HEK293 (cell line): ENCODE measurements around the gene CDK16.

Experiments used
- CTCF ChIA-PET: fragments of 350-600 bp; formaldehyde crosslinking; extraction: SDS; loops from one replicate; lab custom pipeline; 2021; ENCODE audit warnings: antibody characterized with exemption; lab: Yijun Ruan, JAX
- POLR2A ChIA-PET: fragments of 300-600 bp; formaldehyde crosslinking; extraction: SDS; loops from one replicate; lab custom pipeline; 2020; ENCODE audit warnings: antibody characterized with exemption, inconsistent platforms; lab: Yijun Ruan, JAX
- H3K27ac ChIP-seq: fragments of 200-500 bp; sonication (Bioruptor generic); 2 replicates; pipeline ENCODE4 v1.5.1; 2014; ENCODE audit warnings: low read depth, low read length, control low read depth, inconsistent platforms; ENCODE audit errors: extremely low read depth
- H3K36me3 ChIP-seq, 2 experiments: fragments of 200-500 bp in 1 of 2; sonication (Bioruptor generic) in 1 of 2; 1 replicate in 1 of 2; 2 replicates in 1 of 2; pipeline ENCODE4 v1.5.1; 2014 to 2017; ENCODE audit warnings: inconsistent platforms in 2 of 2, low read length in 2 of 2; ENCODE audit not compliant: control insufficient read depth in 2 of 2, insufficient read depth in 1 of 2
- H3K4me1 ChIP-seq: fragments of 200-500 bp; sonication (Bioruptor generic); 2 replicates; pipeline ENCODE4 v1.5.1; 2014; ENCODE audit warnings: mild to moderate bottlenecking, low read length, inconsistent platforms; ENCODE audit not compliant: control insufficient read depth, insufficient read depth
- H3K4me3 ChIP-seq: 2 replicates; pipeline ENCODE4 v1.5.1; 2011; ENCODE audit warnings: low read depth, mild to moderate bottlenecking, control low read depth, low read length, moderate library complexity
- H3K9me3 ChIP-seq: fragments of 200-500 bp; sonication (Bioruptor generic); 2 replicates; pipeline ENCODE4 v1.5.1; 2014; ENCODE audit warnings: low read depth, low read length, inconsistent platforms; ENCODE audit not compliant: control insufficient read depth, insufficient read depth
- GFI1B ChIP-seq: fragments of 450-650 bp; formaldehyde crosslinking; IDR thresholded peaks from 2 replicates; pipeline ENCODE4 v1.5.1; 2016; ENCODE audit warnings: missing biosample characterization, missing genetic modification characterization
- RBAK ChIP-seq: fragments of 450-650 bp; formaldehyde crosslinking; IDR thresholded peaks from 2 replicates; pipeline ENCODE4 v1.5.1; 2016; ENCODE audit warnings: missing biosample characterization, missing genetic modification characterization
- WT1 ChIP-seq: fragments of 450-650 bp; formaldehyde crosslinking; IDR thresholded peaks from 2 replicates; pipeline ENCODE4 v1.5.1; 2016; ENCODE audit warnings: missing biosample characterization, missing genetic modification characterization
- ZBTB10 ChIP-seq: fragments of 450-650 bp; formaldehyde crosslinking; IDR thresholded peaks from 2 replicates; pipeline ENCODE4 v1.5.1; 2016; ENCODE audit warnings: missing biosample characterization, missing genetic modification characterization
- ZBTB17 ChIP-seq: fragments of 450-650 bp; formaldehyde crosslinking; IDR thresholded peaks from 2 replicates; pipeline ENCODE4 v1.5.1; 2016; ENCODE audit warnings: missing biosample characterization, missing genetic modification characterization
- ZBTB44 ChIP-seq: fragments of 450-650 bp; IDR thresholded peaks from 2 replicates; pipeline ENCODE4 v1.5.1; 2018; ENCODE audit warnings: missing biosample characterization, mild to moderate bottlenecking, missing genetic modification characterization
- ZNF169 ChIP-seq: fragments of 450-650 bp; formaldehyde crosslinking; IDR thresholded peaks from 2 replicates; pipeline ENCODE4 v1.5.1; 2016; ENCODE audit warnings: missing biosample characterization, missing genetic modification characterization
- ZNF280D ChIP-seq: fragments of 450-650 bp; formaldehyde crosslinking; IDR thresholded peaks from 2 replicates; pipeline ENCODE4 v1.5.1; 2016; ENCODE audit warnings: missing biosample characterization, missing genetic modification characterization
- ZNF449 ChIP-seq: fragments of 450-650 bp; formaldehyde crosslinking; IDR thresholded peaks from 2 replicates; pipeline ENCODE4 v1.5.1; 2017; ENCODE audit warnings: missing biosample characterization, mild to moderate bottlenecking, missing genetic modification characterization, moderate library complexity
- ZNF561 ChIP-seq: fragments of 450-650 bp; IDR thresholded peaks from 2 replicates; pipeline ENCODE4 v1.5.1; 2018; ENCODE audit warnings: missing biosample characterization, missing genetic modification characterization, borderline replicate concordance
- ZNF571 ChIP-seq: fragments of 450-650 bp; formaldehyde crosslinking; IDR thresholded peaks from 2 replicates; pipeline ENCODE4 v1.5.0; 2017; ENCODE audit warnings: missing biosample characterization, missing genetic modification characterization
- ZNF639 ChIP-seq: fragments of 450-650 bp; formaldehyde crosslinking; IDR thresholded peaks from 2 replicates; pipeline ENCODE4 v1.5.1; 2016; ENCODE audit warnings: missing biosample characterization, missing genetic modification characterization
- ZSCAN18 ChIP-seq: fragments of 450-650 bp; formaldehyde crosslinking; IDR thresholded peaks from 2 replicates; pipeline ENCODE4 v1.5.1; 2016; ENCODE audit warnings: missing biosample characterization, missing genetic modification characterization
- ZSCAN30 ChIP-seq: fragments of 450-650 bp; IDR thresholded peaks from 2 replicates; pipeline ENCODE4 v1.5.1; 2018; ENCODE audit warnings: missing biosample characterization, mild to moderate bottlenecking, missing genetic modification characterization, moderate library complexity

CDK16 gene

GRCh38 chrX:47174846-47175587, 43.5 kb upstream of the CDK16 start:
- ChIA-PET POLR2A (interaction anchor here (0.6 kb wide), 1 partner anchor 300 kb away, joined by 3 read pairs; no protein-coding TSS in a partner anchor), CTCF (no interaction called here)
- Histone ChIP-seq H3K4me3 (no peak overlapping the region), H3K36me3 (peaks cover 12 to 99% of the 10 kb centered on the region in 2 experiments; a peak in 2 of 3 replicates), H3K27ac (no peak overlapping the region), H3K9me3 (no peaks in the 10 kb centered on the region), H3K4me1 (no peaks in the 10 kb centered on the region)
- TF ChIP-seq ZBTB44 (tag by site-specific recombination) (no peak), ZNF639 (tag by site-specific recombination) (no peak), GFI1B (tag by site-specific recombination) (no peak), ZNF169 (no peak), RBAK (tag by site-specific recombination) (no peak), ZBTB10 (tag by site-specific recombination) (no peak), ZNF561 (no peak), ZNF571 (no peak), ZBTB17 (no peak), ZSCAN30 (no peak), ZSCAN18 (tag by site-specific recombination) (no peak), WT1 (tag by site-specific recombination) (no peak), ZNF280D (no peak), ZNF449 (tag by site-specific recombination) (no peak)
